ENCODE data around the gene TTF2. TPM values are rescaled to one million over a fixed set of nuclear protein-coding genes. Genes with fewer than 3 reads are reported as not detected.

Gene TTF2
- total and polyA plus RNA-seq, 9 of the 15 experiments (the other 6 are each of a cell fraction or from before 2014, with no cell fraction given) = 9.4 to 71.1 (median 42.1) TPM

DNA sequence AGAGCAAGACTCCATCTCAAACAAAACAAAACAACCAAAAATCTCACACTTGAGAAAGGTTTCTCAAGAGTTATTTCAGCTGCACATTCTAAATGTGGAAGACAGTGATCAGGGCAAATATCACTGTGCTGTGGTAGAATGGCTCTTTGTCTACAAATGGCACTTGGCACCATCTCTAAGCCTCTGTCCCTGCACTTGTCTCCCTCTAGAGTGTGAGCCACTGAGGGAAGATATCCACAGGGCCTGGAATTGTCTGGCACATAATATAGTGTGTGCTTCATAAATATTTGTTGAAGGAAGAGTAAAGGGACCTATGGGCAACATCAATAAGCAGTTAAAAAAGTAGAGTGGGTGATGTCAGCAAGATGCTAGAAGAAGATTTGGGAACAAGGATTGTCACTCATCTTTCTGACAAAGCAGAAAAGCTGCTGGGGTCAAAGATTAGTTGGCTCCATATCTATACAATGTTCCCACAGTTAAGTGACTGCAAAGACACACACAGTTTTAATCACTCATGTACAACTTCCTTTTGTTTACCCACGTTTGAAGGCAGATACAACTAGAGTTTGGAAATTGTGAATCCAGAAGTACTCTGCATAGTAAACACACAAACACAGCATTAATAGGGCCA is 39.5 kb upstream of the TTF2 start (continued):
- TF ChIP-seq JUNB (CRISPR knock-in tag; conservative IDR thresholded peaks at IDR 0.05) = no peak
- TF ChIP-seq TOE1 (IDR thresholded peaks at IDR 0.05; ENCODE audit: borderline replicate concordance) = no peak
- no peak for TF ChIP-seq TOE1 (CRISPR knock-in tag; IDR thresholded peaks at IDR 0.05; ENCODE audit: borderline replicate concordance, low read depth)
- TF ChIP-seq ZNF445 (CRISPR knock-in tag; IDR thresholded peaks at IDR 0.05; ENCODE audit: low read depth) = no peak

DNA sequence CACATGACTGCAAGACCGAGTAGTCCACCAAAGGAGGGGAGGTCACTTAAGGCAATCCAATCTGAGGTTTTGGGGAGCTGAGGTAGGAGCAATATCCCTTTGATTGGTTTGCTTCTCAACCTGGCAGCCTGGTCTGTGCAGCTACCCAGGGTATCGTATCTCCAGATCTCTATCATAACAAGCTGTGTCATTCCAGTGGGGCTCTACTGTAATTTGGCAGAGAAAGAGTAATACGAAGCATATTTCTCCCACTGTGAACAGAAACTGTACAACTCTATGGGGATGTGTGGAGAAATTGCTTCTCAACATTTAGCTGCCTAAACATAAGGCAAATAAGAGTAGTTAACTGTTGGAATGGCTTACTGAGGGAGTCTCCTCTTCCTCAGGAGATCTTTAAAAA is 38.0 kb upstream of the TTF2 start:
- FAIRE-seq (no peak), DNase-seq (ENCODE audit: extremely low read depth in 1 of 4, low spot score in 3 of 4) (no peak), ATAC-seq (no peak)
- peaks cover 6 to 16% of the 10 kb centered on the region in 2 experiments; a peak in 4 of 5 replicates for H3K27me3 ChIP-seq (ENCODE audit: control insufficient read depth in 2 of 2, insufficient read depth in 2 of 2, low read length in 2 of 2)
- no TSS peak for BruUV-seq (replicated peaks)
- no peak overlapping the region for H3K4me3 ChIP-seq
- H3K4me2 ChIP-seq (ENCODE audit: insufficient read depth, low read length) = no peak overlapping the region
- no peaks in the 10 kb centered on the region for H3K9me1 ChIP-seq (ENCODE audit: control insufficient read depth, insufficient read depth, low read length)
- peaks cover 0 to 5% of the 10 kb centered on the region in 2 experiments; a peak in 2 of 5 replicates for H3K4me1 ChIP-seq (replicated peaks in 1 of 2; ENCODE audit: control insufficient read depth in 2 of 2, insufficient read depth in 2 of 2, low read length in 2 of 2)
- POLR2A ChIA-PET = interaction anchor here (1.2 kb wide), 1 partner anchor 18 kb away, joined by 4 read pairs; no protein-coding TSS in a partner anchor
- no peaks in the 10 kb centered on the region for H3K36me3 ChIP-seq (ENCODE audit: control insufficient read depth, insufficient read depth, low read length)
- no peaks in the 10 kb centered on the region for H3K79me2 ChIP-seq (ENCODE audit: control insufficient read depth, insufficient read depth, low read length)
- TF ChIP-seq MAFG (tag; conservative IDR thresholded peaks at IDR 0.05) (0 out of 2 replicates have a peak, but pooled peaks have one; percentile 12), POLR3G (IDR thresholded peaks at IDR 0.05; ENCODE audit: extremely low read depth, insufficient read length, insufficient replicate concordance) (no peak)
- no peaks in the 10 kb centered on the region for H3K9me3 ChIP-seq (replicated peaks; ENCODE audit: control insufficient read depth, insufficient read depth, low read depth, low read length)
- no peak overlapping the region for H3K27ac ChIP-seq (ENCODE audit: extremely low read depth, low read depth, low read length)
- no peak overlapping the region for H3K9ac ChIP-seq (ENCODE audit: insufficient read depth in 1 of 2, low read depth in 2 of 2, low read length in 2 of 2)
- 7% methylated on average over 3 of the region's 3 CpGs for WGBS (ENCODE audit: insufficient coverage, low coverage, missing lambda C conversion rate)
- CTCF ChIA-PET (ENCODE audit: low intra/inter-chr PET ratio) = no interaction called here
- in situ Hi-C loops (cut with MboI) (no loop called here), intact Hi-C loops (cut with micrococcal nuclease) (no loop called here)
- H4K20me1 ChIP-seq (replicated peaks; ENCODE audit: control insufficient read depth, insufficient read depth, low read length) = no peaks in the 10 kb centered on the region
- no peak overlapping the region for H2AFZ ChIP-seq (ENCODE audit: low read depth, low read length)

Data from K562 (cell line).